Measurements from ENCODE around the gene ARHGAP32.

GRCh38 chr11:128934926-128935325, 257.2 kb downstream of the ARHGAP32 start:
- TF ChIP-seq, protein P1, sequence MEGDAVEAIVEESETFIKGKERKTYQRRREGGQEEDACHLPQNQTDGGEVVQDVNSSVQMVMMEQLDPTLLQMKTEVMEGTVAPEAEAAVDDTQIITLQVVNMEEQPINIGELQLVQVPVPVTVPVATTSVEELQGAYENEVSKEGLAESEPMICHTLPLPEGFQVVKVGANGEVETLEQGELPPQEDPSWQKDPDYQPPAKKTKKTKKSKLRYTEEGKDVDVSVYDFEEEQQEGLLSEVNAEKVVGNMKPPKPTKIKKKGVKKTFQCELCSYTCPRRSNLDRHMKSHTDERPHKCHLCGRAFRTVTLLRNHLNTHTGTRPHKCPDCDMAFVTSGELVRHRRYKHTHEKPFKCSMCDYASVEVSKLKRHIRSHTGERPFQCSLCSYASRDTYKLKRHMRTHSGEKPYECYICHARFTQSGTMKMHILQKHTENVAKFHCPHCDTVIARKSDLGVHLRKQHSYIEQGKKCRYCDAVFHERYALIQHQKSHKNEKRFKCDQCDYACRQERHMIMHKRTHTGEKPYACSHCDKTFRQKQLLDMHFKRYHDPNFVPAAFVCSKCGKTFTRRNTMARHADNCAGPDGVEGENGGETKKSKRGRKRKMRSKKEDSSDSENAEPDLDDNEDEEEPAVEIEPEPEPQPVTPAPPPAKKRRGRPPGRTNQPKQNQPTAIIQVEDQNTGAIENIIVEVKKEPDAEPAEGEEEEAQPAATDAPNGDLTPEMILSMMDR (IDR thresholded peaks at IDR 0.05; ENCODE audit: insufficient read depth, low read length, poor library complexity, severe bottlenecking) = no peak
- no peak for TF ChIP-seq EZH2phosphoT487 (conservative IDR thresholded peaks at IDR 0.05; ENCODE audit: low read length)
